Fibroblast of the aortic adventitia (primary cell): ENCODE data around the gene MAST3. TPM values are rescaled to one million over a fixed set of nuclear protein-coding genes. Genes with fewer than 3 reads are reported as not detected.

Source experiments
- DNase-seq: peaks from one replicate; pipeline ENCODE4 v3.0.0-alpha.2; 2010; ENCODE audit warnings: low read depth
- H3K4me3 ChIP-seq: 2 replicates; pipeline ENCODE4 v1.5.1; 2011; ENCODE audit warnings: low read depth, mild to moderate bottlenecking, control low read depth, low read length, moderate library complexity
- total RNA-seq: library from RNA; depleted of rRNA; stranded (reverse); fragments of >200 nt; gene quantifications from 2 replicates; pipeline ENCODE4 v1.2.3, GENCODE V29; 2012; ENCODE audit warnings: low replicate concordance
- TF ChIP-seq, protein P1 (sequence below): IDR thresholded peaks from 2 replicates; pipeline ENCODE4 v1.5.1; 2011; ENCODE audit warnings: mild to moderate bottlenecking, low read length, control low read depth, inconsistent platforms; ENCODE audit not compliant: insufficient read depth

Gene MAST3
- total RNA-seq, 1 donor = 3.1 TPM

DNA sequence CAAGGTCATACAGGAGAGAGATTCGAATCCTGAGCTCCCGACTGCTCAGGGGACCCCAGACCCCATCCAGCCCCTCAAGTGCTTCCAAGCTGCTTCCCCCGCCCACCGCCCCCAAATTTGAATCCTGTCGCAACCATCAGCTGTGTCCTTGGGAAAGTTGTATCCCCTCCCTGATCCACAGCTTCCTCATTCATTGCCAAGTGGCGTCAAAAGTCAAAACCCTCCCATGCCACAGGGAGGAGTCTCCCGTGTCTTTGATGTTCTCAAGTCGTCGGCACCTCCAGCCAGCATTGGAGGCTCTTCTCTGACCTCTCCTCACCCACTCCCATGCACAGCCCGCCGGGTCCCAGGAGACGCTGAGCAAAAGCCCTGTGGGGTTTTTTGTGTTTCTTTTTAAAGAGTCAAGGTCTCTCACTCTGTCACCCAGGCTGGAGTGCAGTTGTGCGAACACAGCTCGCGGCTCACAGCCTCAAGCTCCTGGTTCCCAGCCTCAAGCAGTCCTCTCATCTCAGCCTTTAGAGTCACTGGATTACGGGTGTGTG is 73.2 kb downstream of the MAST3 start:
- TF ChIP-seq, protein P1, sequence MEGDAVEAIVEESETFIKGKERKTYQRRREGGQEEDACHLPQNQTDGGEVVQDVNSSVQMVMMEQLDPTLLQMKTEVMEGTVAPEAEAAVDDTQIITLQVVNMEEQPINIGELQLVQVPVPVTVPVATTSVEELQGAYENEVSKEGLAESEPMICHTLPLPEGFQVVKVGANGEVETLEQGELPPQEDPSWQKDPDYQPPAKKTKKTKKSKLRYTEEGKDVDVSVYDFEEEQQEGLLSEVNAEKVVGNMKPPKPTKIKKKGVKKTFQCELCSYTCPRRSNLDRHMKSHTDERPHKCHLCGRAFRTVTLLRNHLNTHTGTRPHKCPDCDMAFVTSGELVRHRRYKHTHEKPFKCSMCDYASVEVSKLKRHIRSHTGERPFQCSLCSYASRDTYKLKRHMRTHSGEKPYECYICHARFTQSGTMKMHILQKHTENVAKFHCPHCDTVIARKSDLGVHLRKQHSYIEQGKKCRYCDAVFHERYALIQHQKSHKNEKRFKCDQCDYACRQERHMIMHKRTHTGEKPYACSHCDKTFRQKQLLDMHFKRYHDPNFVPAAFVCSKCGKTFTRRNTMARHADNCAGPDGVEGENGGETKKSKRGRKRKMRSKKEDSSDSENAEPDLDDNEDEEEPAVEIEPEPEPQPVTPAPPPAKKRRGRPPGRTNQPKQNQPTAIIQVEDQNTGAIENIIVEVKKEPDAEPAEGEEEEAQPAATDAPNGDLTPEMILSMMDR = no peak
- no peak for DNase-seq
- H3K4me3 ChIP-seq = no peak overlapping the region

DNA sequence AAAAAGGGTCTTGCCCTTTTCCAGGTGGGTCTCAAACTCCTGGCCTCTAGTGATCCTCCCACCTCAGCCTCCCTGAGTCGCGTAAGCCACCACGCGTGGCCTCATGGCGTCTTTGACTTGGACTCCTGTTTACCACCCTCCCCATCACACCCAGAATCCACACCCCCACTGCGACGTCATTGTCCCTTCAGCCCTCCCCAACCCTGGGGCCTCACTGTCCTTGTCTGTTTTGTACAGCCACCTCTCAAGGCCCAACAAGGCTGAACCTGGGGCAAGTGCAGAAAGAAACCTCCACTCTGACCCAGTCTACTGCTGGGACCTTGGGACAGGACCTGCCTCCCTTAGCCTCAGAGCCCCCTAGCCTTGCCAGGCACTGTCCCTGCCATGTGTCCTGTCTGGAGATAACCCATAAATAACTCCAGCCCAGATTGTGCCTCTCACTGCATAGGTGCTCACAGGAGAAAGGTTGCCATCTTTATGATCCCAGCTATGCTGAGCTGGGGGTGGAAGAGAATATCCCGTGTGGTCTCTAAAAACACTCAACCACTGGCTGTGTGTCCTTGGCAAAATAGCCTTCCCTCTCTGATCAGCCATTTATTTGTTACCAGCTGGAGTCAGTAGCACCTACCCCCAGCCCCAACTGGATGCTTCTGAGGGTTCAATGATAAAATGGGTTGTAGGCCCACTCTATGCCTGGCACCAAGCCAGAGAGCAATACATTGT is 74.2 kb downstream of the MAST3 start:
- no peak for DNase-seq
- H3K4me3 ChIP-seq = no peak overlapping the region
- TF ChIP-seq, protein P1 = no peak

DNA sequence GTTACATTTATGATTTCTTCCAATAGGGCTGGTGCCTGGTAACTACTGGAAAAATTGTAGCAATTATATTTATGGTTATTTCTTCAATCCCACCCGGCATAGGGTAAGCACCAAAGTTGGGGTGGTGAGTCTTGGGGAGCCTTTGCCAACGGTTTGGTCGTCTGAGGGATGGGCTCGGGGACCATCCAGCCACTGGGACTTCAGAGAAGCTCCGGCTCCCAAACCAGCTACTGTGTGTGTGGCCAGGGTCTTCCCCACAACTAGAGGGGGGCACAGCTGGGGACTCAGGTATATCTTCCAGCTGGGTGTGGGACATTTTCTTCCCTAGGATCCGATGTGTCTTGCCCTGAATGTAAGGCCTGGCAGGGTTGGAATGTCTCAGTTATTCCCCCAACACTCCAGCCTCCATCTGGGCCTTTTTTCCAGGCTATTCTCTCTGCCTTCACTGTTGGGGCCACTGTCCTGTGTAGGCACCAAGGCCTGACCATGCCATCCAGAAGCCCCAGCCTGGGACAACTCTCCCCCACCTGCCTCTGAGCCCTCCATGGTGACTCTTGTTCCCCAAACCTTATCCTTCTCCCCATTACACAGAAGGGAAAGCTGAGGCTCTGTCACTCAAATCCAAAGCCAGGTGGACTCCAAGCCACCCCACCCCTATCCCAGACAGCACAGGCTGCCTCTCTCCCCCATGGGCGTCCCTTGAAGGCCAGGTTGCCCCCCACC is 74.9 kb downstream of the MAST3 start:
- TF ChIP-seq, protein P1 = no peak
- H3K4me3 ChIP-seq = no peak overlapping the region
- no peak for DNase-seq

DNA sequence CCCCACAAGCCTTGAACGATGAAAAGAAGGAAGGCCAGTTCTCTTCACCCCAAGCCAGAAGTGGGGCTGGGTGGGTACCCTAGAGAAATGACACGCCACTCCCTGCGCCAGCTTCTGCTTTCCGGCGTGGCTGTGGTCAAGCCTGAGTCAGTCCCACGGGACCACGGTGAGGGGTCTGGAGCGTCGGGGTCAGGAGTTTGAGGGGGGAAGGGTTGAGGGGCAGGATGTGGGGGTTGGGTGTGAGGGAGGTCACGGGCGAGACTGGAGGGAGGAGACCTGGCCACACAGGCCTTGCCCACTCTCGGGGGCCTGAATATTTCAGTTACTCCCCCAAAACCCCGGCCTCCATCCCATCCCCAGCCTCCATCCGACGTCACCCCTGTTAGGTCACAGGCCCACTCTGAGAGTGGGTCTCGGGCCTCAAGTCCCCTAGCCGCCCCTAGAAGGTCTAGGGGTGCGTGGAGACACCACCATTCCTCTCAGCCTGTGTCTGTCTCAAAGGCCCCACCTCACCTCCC is 75.5 kb downstream of the MAST3 start:
- peak overlapping the region; percentile 80 for H3K4me3 ChIP-seq
- DNase-seq = peak; percentile 61
- TF ChIP-seq, protein P1 = no peak

DNA sequence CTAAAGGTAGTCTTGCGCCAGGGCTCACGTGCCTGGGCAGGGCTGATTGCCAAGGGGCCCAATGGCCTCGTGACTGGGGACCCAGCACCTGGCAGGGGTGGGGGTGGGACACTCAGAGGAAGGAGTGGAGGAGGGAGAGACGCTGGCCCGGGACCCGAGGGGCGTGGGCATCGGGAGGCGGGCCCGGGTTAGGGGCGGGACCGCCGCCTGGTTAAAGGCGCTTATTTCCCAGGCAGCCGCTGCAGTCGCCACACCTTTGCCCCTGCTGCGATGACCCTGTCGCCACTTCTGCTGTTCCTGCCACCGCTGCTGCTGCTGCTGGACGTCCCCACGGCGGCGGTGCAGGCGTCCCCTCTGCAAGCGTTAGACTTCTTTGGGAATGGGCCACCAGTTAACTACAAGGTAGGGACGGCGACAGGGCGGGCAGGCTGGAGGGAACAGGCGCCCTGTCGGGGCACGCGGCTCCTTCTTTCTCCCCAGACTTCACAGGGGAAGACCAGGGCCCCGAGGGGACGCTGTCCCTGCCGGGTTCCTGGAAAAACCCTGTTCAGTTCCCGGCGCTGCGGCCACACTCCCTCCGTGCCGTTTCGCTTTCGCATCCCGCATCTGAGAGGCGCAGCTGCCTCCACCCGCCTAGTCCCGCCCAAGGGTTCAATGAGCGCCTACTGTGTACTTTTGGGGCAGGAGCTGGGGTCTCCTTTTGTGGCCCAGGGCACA is 76.2 kb downstream of the MAST3 start, which contains the start of gene IFI30:
Gene IFI30, plus strand, starts transcription at position 242 of the 717 bp plus-strand sequence. Its CDS starts 29 bp downstream, at position 271.
- peak; percentile 40 for DNase-seq
- peak within 1 kb of the TSS; percentile 80 for H3K4me3 ChIP-seq
- TF ChIP-seq, protein P1 = no peak

DNA sequence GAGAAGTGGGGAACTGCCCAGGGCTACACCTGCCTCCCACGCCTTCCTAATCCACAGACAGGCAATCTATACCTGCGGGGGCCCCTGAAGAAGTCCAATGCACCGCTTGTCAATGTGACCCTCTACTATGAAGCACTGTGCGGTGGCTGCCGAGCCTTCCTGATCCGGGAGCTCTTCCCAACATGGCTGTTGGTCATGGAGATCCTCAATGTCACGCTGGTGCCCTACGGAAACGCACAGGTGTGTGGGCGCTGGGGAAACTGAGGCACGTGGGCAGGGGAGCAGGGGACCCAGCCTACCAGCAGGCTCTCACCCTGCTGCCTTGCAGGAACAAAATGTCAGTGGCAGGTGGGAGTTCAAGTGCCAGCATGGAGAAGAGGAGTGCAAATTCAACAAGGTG is 77.4 kb downstream of the MAST3 start:
- TF ChIP-seq, protein P1 = no peak
- H3K4me3 ChIP-seq = peak overlapping the region; percentile 80
- DNase-seq = no peak
